HG02870 (cell line): ENCODE measurements around the gene MAPKAPK2.

ENCODE experiments used
- ATAC-seq: cut with Tn5 transposase; IDR thresholded peaks from one replicate; pipeline ENCODE4 v1.9.1; 2021; ENCODE audit warnings: mild to moderate bottlenecking, moderate library complexity; ENCODE audit not compliant: unreplicated experiment

Gene MAPKAPK2

GRCh38 chr1:206681359-206681758 is 3.3 kb upstream of the MAPKAPK2 start:
- no peak for ATAC-seq

- ATAC-seq: no peak
Measured at GRCh38 chr1:206682111-206682510, 2.6 kb upstream of the MAPKAPK2 start.

- ATAC-seq: no peak
Measured at GRCh38 chr1:206683313-206683712, 1.4 kb upstream of the MAPKAPK2 start.

- ATAC-seq: no peak
Measured at GRCh38 chr1:206684003-206684402, 702 bp upstream of the MAPKAPK2 start.

- ATAC-seq: no peak
Measured at GRCh38 chr1:206685334-206685768, 646 bp downstream of the MAPKAPK2 start.

- ATAC-seq: no peak
Measured at GRCh38 chr1:206685769-206686477, 1.2 kb downstream of the MAPKAPK2 start.

GRCh38 chr1:206686478-206687249 is 2.0 kb downstream of the MAPKAPK2 start:
- ATAC-seq: no peak

GRCh38 chr1:206687251-206687914 is 2.7 kb downstream of the MAPKAPK2 start:
- ATAC-seq: no peak

GRCh38 chr1:206687915-206688442 is 3.3 kb downstream of the MAPKAPK2 start:
- ATAC-seq: no peak

GRCh38 chr1:206690516-206690915 is 5.8 kb downstream of the MAPKAPK2 start:
- no peak for ATAC-seq

GRCh38 chr1:206691604-206692003 is 6.9 kb downstream of the MAPKAPK2 start:
- ATAC-seq: no peak

GRCh38 chr1:206693029-206693428 is 8.3 kb downstream of the MAPKAPK2 start:
- ATAC-seq: no peak

- ATAC-seq: no peak
Measured at GRCh38 chr1:206693592-206693991, 8.9 kb downstream of the MAPKAPK2 start.

- no peak for ATAC-seq
Measured at GRCh38 chr1:206694171-206695124, 9.7 kb downstream of the MAPKAPK2 start.

GRCh38 chr1:206695733-206696132 is 11.0 kb downstream of the MAPKAPK2 start:
- ATAC-seq: no peak

- no peak for ATAC-seq
Measured at GRCh38 chr1:206696812-206697585, 12.3 kb downstream of the MAPKAPK2 start.

- ATAC-seq: no peak
Measured at GRCh38 chr1:206698011-206698410, 13.3 kb downstream of the MAPKAPK2 start.

GRCh38 chr1:206699000-206699586 is 14.4 kb downstream of the MAPKAPK2 start:
- ATAC-seq: no peak

- ATAC-seq: no peak
Measured at GRCh38 chr1:206699626-206700025, 14.9 kb downstream of the MAPKAPK2 start.
